HG02798 (cell line): Measurements from ENCODE around the gene CREB3L1.
A peak's percentile ranks its signal among the peaks of the same experiment; 100 is the strongest.
"Not testable (repeated sequence)": the region's sequence is repeated elsewhere in the genome, so short reads cannot be mapped to it uniquely, and the experiment has no call there.

Experiments
- ATAC-seq: cut with Tn5 transposase; IDR thresholded peaks from one replicate; pipeline ENCODE4 v1.9.1; 2021; ENCODE audit warnings: mild to moderate bottlenecking; ENCODE audit not compliant: unreplicated experiment, poor library complexity

CREB3L1 gene

DNA sequence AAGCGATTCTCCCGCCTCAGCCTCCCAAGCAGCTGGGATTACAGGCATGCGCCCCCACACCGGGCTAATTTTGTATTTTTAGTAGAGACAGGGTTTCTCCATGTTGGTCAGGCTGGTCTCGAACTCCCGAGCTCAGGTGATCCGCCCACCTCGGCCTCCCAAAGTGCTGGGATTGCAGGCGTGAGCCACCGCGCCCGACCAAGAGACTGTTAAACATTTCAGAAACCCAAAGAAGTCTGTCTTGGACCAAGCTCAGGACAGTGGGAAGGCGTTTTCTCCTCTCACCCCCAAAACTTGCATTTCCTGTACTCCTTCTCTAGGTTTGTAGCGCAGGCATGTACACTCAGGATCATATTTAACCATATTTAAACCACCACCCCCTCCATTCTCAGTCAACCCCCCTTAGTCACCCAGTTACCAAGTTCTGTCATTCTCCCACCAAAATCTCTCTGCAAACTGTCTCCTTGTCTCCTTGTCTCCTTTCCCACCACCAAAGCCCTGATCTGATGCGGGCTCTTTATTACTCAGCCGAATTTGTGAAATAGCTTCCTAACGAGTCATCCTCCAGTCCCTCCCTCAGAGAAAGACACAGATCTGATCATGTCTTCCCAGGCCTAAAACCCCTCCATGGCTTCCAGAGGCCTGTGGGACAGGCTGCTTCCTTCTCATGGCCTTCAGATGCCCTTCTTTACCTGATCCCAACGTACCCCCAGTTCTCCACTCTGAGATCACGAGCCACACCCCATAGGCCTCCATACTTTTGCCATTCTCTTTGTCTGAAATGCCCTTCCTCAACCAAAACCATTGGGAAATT is 29.0 kb upstream of the CREB3L1 start:
- no peak for ATAC-seq

- ATAC-seq: no peak
Observed at GRCh38 chr11:46249103-46249937, 28.1 kb upstream of the CREB3L1 start.

DNA sequence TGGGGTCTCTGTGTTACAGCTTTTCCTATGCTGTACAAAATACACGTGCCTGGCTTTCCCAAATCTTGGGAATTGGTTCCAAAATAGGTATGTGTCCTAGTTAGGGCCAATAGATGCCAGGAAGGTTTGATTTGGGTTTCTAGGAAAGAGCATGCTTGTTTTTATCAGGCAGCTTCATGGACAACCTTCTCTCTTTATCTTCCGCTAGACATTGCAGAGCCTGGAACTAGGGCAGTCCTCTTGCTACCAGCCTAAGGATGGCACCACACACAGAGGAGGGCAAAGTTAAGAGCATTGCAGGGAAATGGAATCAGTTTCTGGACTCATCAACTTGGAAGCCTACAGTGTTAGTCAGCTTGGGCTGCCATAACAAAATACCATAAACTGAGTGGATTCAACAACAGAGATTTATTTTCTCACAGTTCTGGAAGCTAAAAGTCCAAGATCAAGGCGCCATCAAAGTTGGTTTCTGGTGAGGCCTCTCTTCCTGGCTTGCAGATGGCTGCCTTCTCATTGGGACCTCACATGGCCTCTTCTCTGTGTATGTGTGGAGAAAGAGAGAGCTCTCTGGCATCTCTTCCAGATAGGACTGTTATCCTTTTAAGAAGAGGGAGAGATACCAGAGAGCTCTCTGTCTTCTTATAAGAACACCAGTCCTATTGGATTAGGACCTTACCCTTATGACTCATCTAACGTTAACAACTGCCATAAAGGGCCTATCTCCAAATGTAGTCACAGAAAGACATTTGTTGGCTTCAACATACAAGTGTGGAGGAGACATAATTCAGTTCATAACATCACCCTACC is 27.3 kb upstream of the CREB3L1 start:
- ATAC-seq: no peak

DNA sequence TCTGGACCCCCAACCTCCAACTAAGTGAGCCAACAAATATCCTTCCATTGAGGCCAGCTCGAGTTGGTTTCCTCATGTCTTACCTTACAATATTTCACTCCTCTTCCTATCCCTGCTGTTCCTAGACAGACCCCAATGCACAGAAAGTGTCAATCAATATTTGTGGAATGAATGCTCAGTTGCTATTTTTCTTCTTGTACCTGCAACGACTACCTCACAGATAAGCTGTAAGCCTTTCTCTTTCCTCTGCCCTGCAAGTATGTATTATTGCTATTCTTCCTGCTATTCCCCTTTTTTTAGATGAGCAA is 26.8 kb upstream of the CREB3L1 start:
- no peak for ATAC-seq

DNA sequence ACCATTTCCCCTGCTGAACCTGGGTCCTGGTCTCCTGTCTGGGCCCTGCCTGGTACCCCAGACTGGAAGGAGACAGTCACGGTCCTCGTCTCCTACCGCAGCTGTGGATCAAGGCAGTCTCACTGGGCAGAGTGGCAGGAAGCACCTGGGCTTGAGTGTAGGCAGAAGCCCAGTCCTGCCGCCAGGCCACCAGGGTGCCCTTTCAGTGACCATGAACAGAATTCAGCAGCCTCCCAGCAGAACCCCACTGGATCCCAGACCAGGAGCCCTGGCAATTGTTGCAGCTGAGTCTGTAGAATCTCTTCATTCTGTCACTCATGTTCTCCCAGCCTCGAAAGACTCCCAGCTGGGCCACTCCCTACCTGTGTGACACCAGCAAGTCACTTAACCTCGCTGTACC is 25.5 kb upstream of the CREB3L1 start:
- no peak for ATAC-seq

GRCh38 chr11:46252373-46252914 is 25.0 kb upstream of the CREB3L1 start:
- no peak for ATAC-seq

DNA sequence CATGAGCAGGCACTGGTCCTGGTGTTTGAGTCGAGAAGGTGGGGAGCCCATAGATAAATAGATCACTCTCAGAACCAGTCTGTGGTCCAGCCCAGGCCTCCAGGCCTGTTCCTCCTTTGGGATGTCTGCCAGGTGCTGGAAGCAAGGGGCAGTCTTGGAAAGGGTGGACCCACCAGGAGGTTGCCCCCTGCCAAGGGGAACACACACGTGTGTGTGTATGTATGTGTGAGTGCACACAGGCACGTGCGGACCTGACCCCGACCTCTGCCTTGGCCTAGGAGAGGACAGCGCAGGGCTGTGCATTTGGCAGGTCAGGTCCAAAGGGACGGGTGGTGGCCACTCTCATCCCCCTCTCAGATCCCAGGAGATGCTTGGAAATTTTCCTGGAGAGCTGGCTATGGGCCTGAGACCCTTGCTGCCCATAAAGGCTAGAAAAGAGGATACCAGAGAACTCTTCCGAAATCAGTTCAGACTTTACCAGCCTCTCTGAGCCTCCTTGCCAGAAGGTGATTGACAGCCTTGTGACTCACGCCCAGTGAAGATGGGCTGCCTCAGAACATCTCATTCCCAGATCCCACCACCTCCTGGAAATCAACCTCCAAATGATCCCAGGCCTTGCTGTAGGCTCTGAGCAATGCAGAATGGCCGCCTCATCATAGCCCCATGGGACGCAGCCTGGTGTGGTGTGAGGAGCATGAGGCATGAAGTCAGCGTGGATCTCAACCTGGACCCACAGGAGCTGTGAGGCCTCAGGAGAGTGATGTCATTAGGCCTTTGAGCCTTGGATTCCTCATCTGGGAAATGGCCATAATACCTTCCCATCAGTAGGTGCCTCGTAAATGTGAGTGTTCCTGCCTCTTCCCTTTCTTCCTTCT is 24.0 kb upstream of the CREB3L1 start:
- no peak for ATAC-seq

GRCh38 chr11:46254133-46254491 is 23.4 kb upstream of the CREB3L1 start:
- ATAC-seq: no peak

- no peak for ATAC-seq
Observed at GRCh38 chr11:46256540-46257001, 20.9 kb upstream of the CREB3L1 start.

GRCh38 chr11:46259347-46259746 is 18.1 kb upstream of the CREB3L1 start:
- ATAC-seq: not testable (repeated sequence)

DNA sequence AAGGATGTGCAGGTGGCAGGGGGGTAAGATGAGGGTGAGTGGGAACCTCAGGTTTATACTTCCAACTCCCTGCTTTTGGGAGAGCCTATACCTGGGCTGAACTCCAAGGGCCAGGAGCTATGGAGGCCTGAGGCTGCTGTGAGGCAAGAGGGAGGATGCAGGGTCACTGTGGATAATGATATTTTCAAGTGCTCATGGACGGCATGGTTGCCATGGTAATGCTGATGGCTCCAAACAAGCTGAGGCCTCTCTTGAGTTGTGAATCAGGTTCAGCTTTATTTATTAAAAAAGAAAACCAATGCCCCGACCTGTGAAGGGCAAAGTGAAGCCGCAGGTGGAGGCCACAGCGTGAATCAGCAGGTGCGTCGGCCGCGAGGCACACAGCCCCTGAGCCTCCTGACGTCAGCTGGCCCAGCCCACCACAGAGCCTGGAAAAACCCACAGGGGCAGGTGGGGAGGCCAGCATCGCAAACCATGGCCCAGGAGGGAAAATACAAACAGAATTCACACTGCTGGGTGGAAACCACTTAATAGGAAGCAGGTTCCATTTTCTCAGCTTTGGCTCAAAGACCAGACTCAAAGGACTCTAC is 17.4 kb upstream of the CREB3L1 start:
- ATAC-seq: no peak

- ATAC-seq: no peak
Observed at GRCh38 chr11:46263120-46263519, 14.3 kb upstream of the CREB3L1 start.

GRCh38 chr11:46264030-46264429 is 13.4 kb upstream of the CREB3L1 start:
- ATAC-seq: no peak

DNA sequence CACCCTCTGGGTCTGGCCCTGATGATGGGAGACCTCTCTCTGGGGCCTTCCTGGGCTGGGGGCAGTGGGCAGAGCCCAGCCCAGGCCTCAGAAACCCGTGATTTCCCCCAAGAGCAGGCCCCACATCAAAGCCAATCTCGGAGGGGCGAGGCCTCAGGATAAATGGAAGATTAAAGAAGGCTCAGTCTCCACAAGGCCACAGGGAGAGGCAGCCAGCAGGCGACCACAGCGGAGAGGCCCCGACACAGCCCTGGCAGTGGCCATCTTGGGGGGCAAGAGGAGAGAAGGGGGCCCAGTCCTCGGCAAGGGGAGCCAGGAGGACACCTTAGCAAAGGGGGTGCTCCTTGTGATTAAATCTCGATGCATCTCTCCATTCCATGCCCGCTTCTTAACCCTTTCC is 12.5 kb upstream of the CREB3L1 start:
- no peak for ATAC-seq

GRCh38 chr11:46265764-46266163 is 11.7 kb upstream of the CREB3L1 start:
- no peak for ATAC-seq

GRCh38 chr11:46267930-46268329 is 9.5 kb upstream of the CREB3L1 start:
- no peak for ATAC-seq

DNA sequence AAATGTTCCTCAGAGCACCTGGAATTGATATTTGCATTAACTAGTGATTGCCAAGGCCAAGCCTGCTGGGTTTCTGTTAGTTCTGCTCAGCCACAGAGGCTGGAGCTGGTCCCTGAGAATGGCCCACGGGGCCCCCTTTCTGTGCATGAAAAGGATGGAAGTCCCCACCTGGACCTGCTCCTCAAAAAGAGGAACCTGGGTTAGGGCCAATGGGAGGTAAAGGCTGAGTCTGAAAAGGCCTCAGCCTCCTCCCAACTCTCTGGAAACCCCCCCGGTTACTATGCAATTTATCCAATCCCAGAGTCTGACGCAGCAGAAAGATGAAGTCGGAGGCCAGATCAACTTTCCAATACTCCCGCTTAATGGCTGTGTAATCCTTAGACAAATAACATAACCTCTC is 6.8 kb upstream of the CREB3L1 start:
- peak; percentile 31 for ATAC-seq

- no peak for ATAC-seq
Observed at GRCh38 chr11:46271407-46271806, 6.1 kb upstream of the CREB3L1 start.
